HL-60/S4 (cell line): Measurements from ENCODE around the gene PSMF1.
"Not testable (repeated sequence)": the region's sequence is repeated elsewhere in the genome, so short reads cannot be mapped to it uniquely, and the experiment has no call there.

Experiments
- in situ Hi-C: fragments of 300-500 bp; cut with MboI; formaldehyde crosslinking; loops from 2 replicates; pipeline ENCODE4 v1.14.3; 2022; ENCODE audit warnings: low sequenced_read_pairs

PSMF1 gene

GRCh38 chr20:1122388-1123315, 4.2 kb downstream of the PSMF1 start:
- in situ Hi-C loops = no loop called here

GRCh38 chr20:1123666-1124065, 5.3 kb downstream of the PSMF1 start:
- in situ Hi-C loops = no loop called here

GRCh38 chr20:1124421-1124820, 6.0 kb downstream of the PSMF1 start:
- in situ Hi-C loops = no loop called here

GRCh38 chr20:1125277-1125676, 6.9 kb downstream of the PSMF1 start:
- in situ Hi-C loops = no loop called here

GRCh38 chr20:1127840-1128239, 9.4 kb downstream of the PSMF1 start:
- in situ Hi-C loops = no loop called here

GRCh38 chr20:1130058-1130694, 11.8 kb downstream of the PSMF1 start:
- in situ Hi-C loops = no loop called here

- in situ Hi-C loops = no loop called here
These were observed 12.4 kb downstream of the PSMF1 start for GRCh38 chr20:1130847-1131246.

- in situ Hi-C loops = no loop called here
These were observed 13.0 kb downstream of the PSMF1 start for GRCh38 chr20:1131354-1131753.

GRCh38 chr20:1134355-1134754, 16.0 kb downstream of the PSMF1 start:
- in situ Hi-C loops = no loop called here

GRCh38 chr20:1134836-1135235, 16.4 kb downstream of the PSMF1 start:
- in situ Hi-C loops = no loop called here

- in situ Hi-C loops = no loop called here
These were observed 18.8 kb downstream of the PSMF1 start for GRCh38 chr20:1137236-1137635.

GRCh38 chr20:1144401-1145172, 26.2 kb downstream of the PSMF1 start:
- in situ Hi-C loops = no loop called here

GRCh38 chr20:1146957-1147356, 28.6 kb downstream of the PSMF1 start:
- in situ Hi-C loops = no loop called here

GRCh38 chr20:1149812-1150211, 31.4 kb downstream of the PSMF1 start:
- in situ Hi-C loops = not testable (repeated sequence)

GRCh38 chr20:1150218-1150617, 31.8 kb downstream of the PSMF1 start:
- in situ Hi-C loops = no loop called here

- in situ Hi-C loops = no loop called here
These were observed 32.6 kb downstream of the PSMF1 start for GRCh38 chr20:1150968-1151367.

- in situ Hi-C loops = no loop called here
These were observed 35.8 kb downstream of the PSMF1 start for GRCh38 chr20:1154226-1154625.

- in situ Hi-C loops = no loop called here
These were observed 36.3 kb downstream of the PSMF1 start for GRCh38 chr20:1154691-1155090.

GRCh38 chr20:1155342-1155741, 36.9 kb downstream of the PSMF1 start:
- in situ Hi-C loops = no loop called here

GRCh38 chr20:1160496-1160895, 42.1 kb downstream of the PSMF1 start:
- in situ Hi-C loops = no loop called here

GRCh38 chr20:1160991-1161390, 42.6 kb downstream of the PSMF1 start:
- in situ Hi-C loops = no loop called here

- in situ Hi-C loops = no loop called here
These were observed 44.7 kb downstream of the PSMF1 start for GRCh38 chr20:1163105-1163504.
